ENCODE results near the gene GJD2.

GRCh38 chr15:34791701-34792100 lies 36.9 kb upstream of the GJD2 start:
- TF ChIP-seq, protein P1, sequence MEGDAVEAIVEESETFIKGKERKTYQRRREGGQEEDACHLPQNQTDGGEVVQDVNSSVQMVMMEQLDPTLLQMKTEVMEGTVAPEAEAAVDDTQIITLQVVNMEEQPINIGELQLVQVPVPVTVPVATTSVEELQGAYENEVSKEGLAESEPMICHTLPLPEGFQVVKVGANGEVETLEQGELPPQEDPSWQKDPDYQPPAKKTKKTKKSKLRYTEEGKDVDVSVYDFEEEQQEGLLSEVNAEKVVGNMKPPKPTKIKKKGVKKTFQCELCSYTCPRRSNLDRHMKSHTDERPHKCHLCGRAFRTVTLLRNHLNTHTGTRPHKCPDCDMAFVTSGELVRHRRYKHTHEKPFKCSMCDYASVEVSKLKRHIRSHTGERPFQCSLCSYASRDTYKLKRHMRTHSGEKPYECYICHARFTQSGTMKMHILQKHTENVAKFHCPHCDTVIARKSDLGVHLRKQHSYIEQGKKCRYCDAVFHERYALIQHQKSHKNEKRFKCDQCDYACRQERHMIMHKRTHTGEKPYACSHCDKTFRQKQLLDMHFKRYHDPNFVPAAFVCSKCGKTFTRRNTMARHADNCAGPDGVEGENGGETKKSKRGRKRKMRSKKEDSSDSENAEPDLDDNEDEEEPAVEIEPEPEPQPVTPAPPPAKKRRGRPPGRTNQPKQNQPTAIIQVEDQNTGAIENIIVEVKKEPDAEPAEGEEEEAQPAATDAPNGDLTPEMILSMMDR (IDR thresholded peaks at IDR 0.05) = no peak
- no peak for TF ChIP-seq POLR2A (IDR thresholded peaks at IDR 0.05)
